Stimulated activated CD4-positive, alpha-beta T cell treated with anti-CD3 and anti-CD28 coated beads, Interleukin-4, amount 100 ng/mL, for 48 hours (primary cell): Measurements from ENCODE around the gene SLC25A29.
"Not testable (repeated sequence)": the region's sequence is repeated elsewhere in the genome, so short reads cannot be mapped to it uniquely, and the experiment has no call there.

Experiments used
- DNase-seq, 2 donors: peaks; one replicate each; pipeline ENCODE4 v3.0.0-alpha.2; 2020; ENCODE audit warnings: low read depth in 2 of 2

SLC25A29 gene, protein sequence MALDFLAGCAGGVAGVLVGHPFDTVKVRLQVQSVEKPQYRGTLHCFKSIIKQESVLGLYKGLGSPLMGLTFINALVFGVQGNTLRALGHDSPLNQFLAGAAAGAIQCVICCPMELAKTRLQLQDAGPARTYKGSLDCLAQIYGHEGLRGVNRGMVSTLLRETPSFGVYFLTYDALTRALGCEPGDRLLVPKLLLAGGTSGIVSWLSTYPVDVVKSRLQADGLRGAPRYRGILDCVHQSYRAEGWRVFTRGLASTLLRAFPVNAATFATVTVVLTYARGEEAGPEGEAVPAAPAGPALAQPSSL

GRCh38 chr14:100306101-100306997 lies at the start of gene SLC25A29:
Gene SLC25A29 (minus strand): TSS chr14:100306444. CDS start chr14:100306232, 212 bp downstream.
- DNase-seq: peak; percentile 57 to 73

- no peak for DNase-seq
These were observed 44.7 kb upstream of the SLC25A29 start for GRCh38 chr14:100350986-100351385.

DNA sequence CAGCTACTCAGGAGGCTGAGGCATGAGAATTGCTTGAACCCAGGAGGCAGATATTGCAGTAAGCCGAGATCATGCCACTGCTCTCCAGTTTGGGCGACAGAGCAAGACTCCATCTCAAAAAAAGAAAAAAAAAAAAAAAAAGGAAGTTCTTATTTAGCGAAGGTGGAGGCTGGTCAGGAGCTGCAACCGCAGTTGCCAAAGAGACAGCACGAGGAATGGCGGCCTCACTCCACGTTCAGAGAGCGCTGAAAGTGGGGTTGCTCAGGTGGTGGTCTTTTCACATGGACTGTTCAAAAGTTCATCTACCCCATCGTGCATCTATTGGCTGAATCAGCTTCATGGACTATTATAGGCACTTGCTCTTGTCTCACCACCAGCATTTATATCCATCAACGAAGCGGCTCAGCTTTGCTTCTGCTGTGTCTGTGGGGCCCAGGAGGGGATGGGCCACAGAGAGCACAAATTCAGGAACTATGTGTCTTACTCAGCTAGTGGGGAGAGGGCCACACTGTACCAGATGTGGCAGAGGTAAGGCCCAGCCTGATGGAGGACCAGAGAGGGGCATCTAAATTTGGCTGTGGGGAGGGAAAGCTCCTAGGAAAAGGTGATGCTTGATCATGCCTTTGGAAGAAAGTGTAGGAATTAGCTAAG lies 44.2 kb upstream of the SLC25A29 start:
- no peak for DNase-seq

DNA sequence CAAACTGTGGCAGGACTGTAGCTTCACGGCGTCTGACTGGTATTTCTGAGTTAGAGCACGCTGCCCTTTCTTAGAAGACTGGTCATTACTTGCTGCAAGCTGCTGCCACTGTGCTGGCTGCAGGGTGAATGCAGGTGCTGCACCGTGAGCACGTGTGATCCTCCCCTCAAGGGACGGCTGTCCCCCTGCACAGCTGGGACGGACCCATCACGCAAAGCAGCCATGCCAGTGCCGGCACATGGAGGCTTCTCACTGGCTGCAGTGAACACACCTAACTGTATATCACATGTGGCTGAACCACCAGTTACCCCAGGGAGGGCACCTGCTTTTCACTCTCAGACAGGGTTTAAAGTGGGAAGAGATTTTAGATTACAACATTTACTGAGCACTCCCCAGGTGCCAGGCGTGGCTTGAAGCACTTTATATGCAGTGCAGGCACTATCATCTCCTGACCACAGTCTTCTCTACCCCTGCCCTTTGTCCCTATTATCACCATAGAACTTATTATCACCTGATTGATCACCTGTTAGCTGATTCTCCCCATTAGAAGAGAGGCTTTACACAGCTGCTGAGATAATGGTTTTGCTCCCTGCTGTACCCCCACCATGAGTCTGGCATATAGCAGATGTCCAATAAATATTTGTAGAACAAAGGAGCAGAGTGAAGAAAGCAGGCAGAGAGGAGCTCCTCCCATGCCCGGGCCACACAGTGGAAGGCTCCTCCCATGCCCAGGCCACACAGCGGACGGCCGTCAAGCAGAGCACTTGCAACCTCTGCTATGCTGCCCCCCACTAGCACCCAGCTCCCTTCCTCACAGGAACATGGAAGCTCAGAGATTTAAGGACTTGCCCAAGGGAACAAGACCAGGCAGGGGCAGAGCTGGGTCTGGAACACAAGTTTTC lies 42.8 kb upstream of the SLC25A29 start:
- no peak for DNase-seq

- no peak for DNase-seq
These were observed 42.0 kb upstream of the SLC25A29 start for GRCh38 chr14:100348253-100348729.

- no peak for DNase-seq
These were observed 40.3 kb upstream of the SLC25A29 start for GRCh38 chr14:100346306-100347091.

DNA sequence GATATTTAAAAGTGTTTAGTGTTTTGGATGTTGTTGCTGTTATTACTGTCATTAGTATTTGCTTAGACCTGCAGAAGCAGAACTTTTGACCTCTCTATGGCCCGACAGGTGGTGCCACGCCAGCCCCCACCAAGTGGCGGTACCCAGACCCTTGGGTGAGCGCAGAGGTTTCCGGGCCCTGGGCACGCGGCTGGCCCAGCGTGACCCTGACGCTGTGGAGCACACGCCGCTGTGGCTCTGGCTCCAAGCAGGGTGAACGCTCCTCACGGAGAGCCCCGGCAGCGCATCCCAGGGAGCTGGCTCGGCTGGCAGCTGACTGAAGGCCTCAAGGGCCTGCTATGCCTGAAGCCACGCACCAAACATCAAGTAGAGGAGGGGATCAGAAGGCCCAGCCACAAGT lies 39.5 kb upstream of the SLC25A29 start:
- DNase-seq: no peak

- DNase-seq: not testable (repeated sequence)
These were observed 38.4 kb upstream of the SLC25A29 start for GRCh38 chr14:100344657-100345056.

GRCh38 chr14:100342826-100343225 lies 36.6 kb upstream of the SLC25A29 start:
- not testable (repeated sequence) for DNase-seq

- DNase-seq: no peak
These were observed 36.0 kb upstream of the SLC25A29 start for GRCh38 chr14:100342195-100342594.

- DNase-seq: no peak
These were observed 35.2 kb upstream of the SLC25A29 start for GRCh38 chr14:100341301-100342031.

- no peak for DNase-seq
These were observed 34.2 kb upstream of the SLC25A29 start for GRCh38 chr14:100340423-100340813.

DNA sequence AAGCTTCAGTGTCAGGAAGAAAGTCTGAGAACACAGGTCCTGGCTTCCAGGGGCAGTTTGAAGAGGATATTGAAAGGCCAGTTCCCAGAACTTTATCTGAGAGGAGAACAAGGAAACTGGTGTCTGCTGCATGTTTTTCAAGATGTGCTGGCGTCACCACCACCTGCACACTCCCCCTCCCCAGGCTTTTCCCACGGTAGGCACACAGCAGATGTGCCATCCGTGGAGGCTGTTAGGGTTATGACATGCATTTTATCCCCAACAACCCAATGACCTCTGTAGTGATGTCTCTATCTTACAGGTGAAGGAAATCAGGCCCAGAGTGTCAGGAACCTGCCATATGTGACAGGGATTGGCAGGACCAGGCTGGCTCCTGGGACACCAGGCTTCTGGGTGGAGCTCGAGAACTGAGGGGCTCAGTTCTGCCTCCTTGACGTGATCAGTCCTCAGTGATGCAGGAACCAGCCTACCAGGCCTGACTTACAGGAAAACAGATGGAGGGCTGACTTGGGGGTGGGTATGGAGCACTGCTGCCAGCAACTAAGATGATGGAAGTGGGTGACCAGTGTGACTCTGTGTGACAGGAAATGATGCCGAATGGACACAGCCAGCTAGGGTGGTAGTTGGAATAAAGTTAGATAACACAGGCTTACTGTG lies 33.6 kb upstream of the SLC25A29 start:
- no peak for DNase-seq

GRCh38 chr14:100336618-100337530 lies 30.6 kb upstream of the SLC25A29 start:
- DNase-seq: no peak

- no peak for DNase-seq
These were observed 28.7 kb upstream of the SLC25A29 start for GRCh38 chr14:100334904-100335303.

DNA sequence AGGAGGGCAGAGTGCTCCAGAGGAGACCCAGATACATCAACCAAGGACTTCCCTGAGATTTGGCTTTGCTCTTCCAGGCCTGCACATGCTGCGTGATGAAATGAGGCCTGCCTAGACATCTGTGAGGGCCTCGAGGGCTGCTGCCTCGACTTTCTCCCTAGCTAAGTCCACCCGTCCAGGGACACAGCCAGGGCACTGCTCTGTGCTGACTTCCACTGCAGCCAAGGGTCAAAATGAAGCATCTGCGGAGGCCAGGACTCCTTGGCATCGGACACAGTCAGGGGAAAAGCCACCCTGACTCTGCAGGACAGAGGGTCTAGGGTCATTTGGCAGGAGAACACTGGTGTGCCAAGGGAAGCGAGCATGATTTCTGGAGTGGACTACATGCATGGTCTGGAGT lies 27.6 kb upstream of the SLC25A29 start:
- DNase-seq: no peak

- DNase-seq: no peak
These were observed 27.1 kb upstream of the SLC25A29 start for GRCh38 chr14:100333311-100333710.

DNA sequence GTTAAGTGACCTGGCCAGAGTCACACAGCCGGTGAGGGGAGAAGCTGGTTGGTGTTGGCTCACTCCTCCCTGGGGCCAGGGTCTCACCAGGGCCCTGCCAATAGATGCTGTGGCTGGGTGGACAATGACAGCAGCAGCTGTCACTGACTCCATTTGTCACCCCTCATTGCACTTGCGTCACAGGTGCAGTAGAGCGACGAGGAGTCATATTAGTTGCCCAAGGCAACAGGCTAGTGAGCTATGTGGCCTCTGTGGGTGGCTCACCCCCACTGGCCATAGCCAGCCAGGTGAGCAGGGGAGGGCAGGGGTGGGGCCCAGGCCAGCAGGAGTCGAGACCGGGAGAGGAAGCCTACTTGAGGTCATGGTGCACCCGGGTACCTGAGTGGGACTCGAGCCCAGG lies 26.6 kb upstream of the SLC25A29 start:
- no peak for DNase-seq
